Ecto neural progenitor cell (in vitro differentiated cells): ENCODE measurements around the gene RHBDD1.
A peak's percentile ranks its signal among the peaks of the same experiment; 100 is the strongest.

Source experiments
- DNase-seq: peaks from one replicate; pipeline ENCODE4 v3.0.0-alpha.2; 2018; ENCODE audit warnings: low spot score

The RHBDD1 gene

GRCh38 chr2:226835796-226836547 lies at the start of gene RHBDD1:
RHBDD1 (plus strand) TSS chr2:226836054; CDS start chr2:226864694, 28,640 bp downstream.
- peak; percentile 92 for DNase-seq

- DNase-seq: no peak
Observed at GRCh38 chr2:226788064-226788463, 47.8 kb upstream of the RHBDD1 start.

- no peak for DNase-seq
Observed at GRCh38 chr2:226788881-226789490, 46.9 kb upstream of the RHBDD1 start.

GRCh38 chr2:226790011-226790410 lies 45.8 kb upstream of the RHBDD1 start:
- DNase-seq: no peak

- no peak for DNase-seq
Observed at GRCh38 chr2:226790431-226790830, 45.4 kb upstream of the RHBDD1 start.

GRCh38 chr2:226791056-226791486 lies 44.8 kb upstream of the RHBDD1 start:
- DNase-seq: no peak

- peak; percentile 93 for DNase-seq
Observed at GRCh38 chr2:226791487-226792081, 44.3 kb upstream of the RHBDD1 start.

- no peak for DNase-seq
Observed at GRCh38 chr2:226792155-226792881, 43.5 kb upstream of the RHBDD1 start.

GRCh38 chr2:226793646-226794045 lies 42.2 kb upstream of the RHBDD1 start:
- DNase-seq: no peak

GRCh38 chr2:226794196-226794661 lies 41.6 kb upstream of the RHBDD1 start:
- no peak for DNase-seq

- DNase-seq: no peak
Observed at GRCh38 chr2:226794751-226795171, 41.1 kb upstream of the RHBDD1 start.

- DNase-seq: no peak
Observed at GRCh38 chr2:226795281-226796011, 40.4 kb upstream of the RHBDD1 start.

GRCh38 chr2:226796012-226796839 lies 39.6 kb upstream of the RHBDD1 start:
- no peak for DNase-seq

GRCh38 chr2:226796840-226797288 lies 39.0 kb upstream of the RHBDD1 start:
- peak; percentile 51 for DNase-seq

GRCh38 chr2:226797289-226797988 lies 38.4 kb upstream of the RHBDD1 start:
- no peak for DNase-seq

GRCh38 chr2:226797989-226798421 lies 37.8 kb upstream of the RHBDD1 start:
- peak; percentile 54 for DNase-seq

GRCh38 chr2:226798422-226799210 lies 37.2 kb upstream of the RHBDD1 start:
- peak; percentile 73 for DNase-seq

GRCh38 chr2:226799211-226799975 lies 36.5 kb upstream of the RHBDD1 start, which contains the start of gene IRS1:
IRS1 (minus strand) TSS chr2:226799820; CDS start chr2:226798738, 1,082 bp downstream.
- peak; percentile 86 for DNase-seq
